Smooth muscle cell (in vitro differentiated cells): ENCODE data around the gene SH2D1B. TPM values are rescaled to one million over a fixed set of nuclear protein-coding genes. Genes with fewer than 3 reads are reported as not detected.

Source experiments
- DNase-seq: peaks from one replicate; lab custom pipeline; 2025; ENCODE audit not compliant: unreplicated experiment; lab: John Stamatoyannopoulos, UW
- H2AFZ ChIP-seq: fragments of 200-600 bp; sonication (generic); 2 replicates; pipeline ENCODE4 v1.6.0; 2016; ENCODE audit warnings: antibody characterized with exemption, low read depth, mild to moderate bottlenecking
- H3F3A ChIP-seq: fragments of 200-600 bp; sonication (generic); 2 replicates; pipeline ENCODE4 v1.6.0; 2017; ENCODE audit warnings: antibody characterized with exemption, low read depth
- H3K27ac ChIP-seq: fragments of 200-600 bp; sonication (generic); 2 replicates; pipeline ENCODE4 v1.5.1; 2016; ENCODE audit warnings: low read depth, mild to moderate bottlenecking
- H3K27me3 ChIP-seq: fragments of 200-600 bp; sonication (generic); 2 replicates; pipeline ENCODE4 v1.6.1; 2016; ENCODE audit warnings: low read depth, mild to moderate bottlenecking
- H3K36me3 ChIP-seq: fragments of 200-600 bp; sonication (generic); 2 replicates; pipeline ENCODE4 v1.5.1; 2016; ENCODE audit warnings: low read depth
- H3K4me1 ChIP-seq: fragments of 200-600 bp; sonication (generic); 2 replicates; pipeline ENCODE4 v1.5.1; 2016; ENCODE audit warnings: low read depth
- H3K4me2 ChIP-seq: fragments of 200-600 bp; sonication (generic); 2 replicates; pipeline ENCODE4 v1.6.0; 2016; ENCODE audit warnings: mild to moderate bottlenecking
- H3K4me3 ChIP-seq: fragments of 200-600 bp; sonication (generic); 2 replicates; pipeline ENCODE4 v1.5.1; 2016; ENCODE audit warnings: mild to moderate bottlenecking
- H3K79me2 ChIP-seq: fragments of 200-600 bp; sonication (generic); 2 replicates; pipeline ENCODE4 v1.6.0; 2016; ENCODE audit warnings: low read depth, mild to moderate bottlenecking
- H3K9ac ChIP-seq: fragments of 200-600 bp; sonication (generic); 2 replicates; pipeline ENCODE4 v1.6.0; 2016; ENCODE audit warnings: low read depth
- H3K9me3 ChIP-seq: fragments of 200-600 bp; sonication (generic); replicated peaks from 2 replicates; pipeline ENCODE4 v1.5.1; 2016; ENCODE audit warnings: low read depth
- H4K20me1 ChIP-seq: fragments of 200-600 bp; sonication (generic); 2 replicates; pipeline ENCODE4 v1.6.0; 2016; ENCODE audit warnings: low read depth
- WGBS: methylation state at CpG from one replicate; pipeline ENCODE4 v1.1.7; 2016; ENCODE audit warnings: low lambda C conversion rate; 5-methylcytosine and 5-hydroxymethylcytosine counted together
- polyA plus RNA-seq: library from polyadenylated mRNA; unstranded; fragments of >200 nt; fragmentation: Nextera tagmentation; extraction: Ambion mirVana; gene quantifications from 2 replicates; pipeline ENCODE4 v1.2.1, GENCODE V29; 2016
- total RNA-seq: library from RNA; depleted of rRNA; stranded (reverse); fragments of >200 nt; gene quantifications from 2 replicates; pipeline ENCODE4 v1.2.3, GENCODE V29; 2014
- TF ChIP-seq, protein P1 (sequence below): fragments of 200-600 bp; sonication (generic); IDR thresholded peaks from 2 replicates; pipeline ENCODE4 v1.5.1; 2017; ENCODE audit warnings: borderline replicate concordance, mild to moderate bottlenecking, antibody characterized with exemption; ENCODE audit not compliant: insufficient read depth, poor library complexity, severe bottlenecking

Gene SH2D1B
- total and polyA plus RNA-seq, 2 experiments from 2014 or later = not detected

DNA sequence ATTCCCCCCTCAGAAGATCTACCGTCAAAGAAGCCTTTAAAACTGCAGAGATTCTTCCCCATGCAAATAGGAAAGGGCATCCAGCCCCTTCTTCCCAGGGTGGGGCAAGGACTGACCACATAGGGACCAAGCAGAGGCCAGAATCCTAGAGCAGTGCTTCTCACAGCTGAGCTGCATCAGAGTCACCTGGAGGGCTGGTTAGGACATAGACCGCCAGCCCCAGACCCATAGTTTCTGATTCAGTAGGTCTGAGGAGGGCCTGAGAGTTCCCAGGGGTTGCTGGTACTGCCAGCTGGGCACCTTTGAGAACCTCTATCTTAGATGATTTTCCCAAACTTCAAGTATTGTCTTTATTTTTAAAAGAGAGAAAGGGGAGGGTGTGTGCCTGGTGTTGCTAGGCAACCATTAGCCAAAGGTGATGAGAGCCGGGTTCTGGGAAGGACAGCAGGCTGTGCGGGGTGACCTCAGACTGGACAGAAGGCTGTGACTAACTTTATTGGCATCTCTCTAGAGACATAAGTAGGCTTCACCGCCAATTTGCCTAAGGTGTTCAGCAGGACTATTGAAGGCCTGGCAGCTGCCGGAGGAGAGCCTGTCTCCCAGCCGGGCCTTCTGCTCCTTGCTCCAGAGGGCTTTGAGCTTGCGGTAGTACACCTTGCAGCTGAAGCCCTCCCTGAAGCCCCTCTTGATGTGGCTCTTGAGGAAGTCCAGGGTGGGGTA is 38.2 kb downstream of the SH2D1B start:
- no peaks in the 10 kb centered on the region for H3K27me3 ChIP-seq
- no peaks in the 10 kb centered on the region for H3K79me2 ChIP-seq
- no peaks in the 10 kb centered on the region for H3F3A ChIP-seq
- H4K20me1 ChIP-seq = no peaks in the 10 kb centered on the region
- no peak overlapping the region for H3K4me3 ChIP-seq
- DNase-seq = no peak
- no peaks in the 10 kb centered on the region for H3K4me1 ChIP-seq
- H3K36me3 ChIP-seq = no peaks in the 10 kb centered on the region
- no peak overlapping the region for H2AFZ ChIP-seq
- WGBS = 68% methylated on average over 8 of the region's 8 CpGs
- TF ChIP-seq, protein P1, sequence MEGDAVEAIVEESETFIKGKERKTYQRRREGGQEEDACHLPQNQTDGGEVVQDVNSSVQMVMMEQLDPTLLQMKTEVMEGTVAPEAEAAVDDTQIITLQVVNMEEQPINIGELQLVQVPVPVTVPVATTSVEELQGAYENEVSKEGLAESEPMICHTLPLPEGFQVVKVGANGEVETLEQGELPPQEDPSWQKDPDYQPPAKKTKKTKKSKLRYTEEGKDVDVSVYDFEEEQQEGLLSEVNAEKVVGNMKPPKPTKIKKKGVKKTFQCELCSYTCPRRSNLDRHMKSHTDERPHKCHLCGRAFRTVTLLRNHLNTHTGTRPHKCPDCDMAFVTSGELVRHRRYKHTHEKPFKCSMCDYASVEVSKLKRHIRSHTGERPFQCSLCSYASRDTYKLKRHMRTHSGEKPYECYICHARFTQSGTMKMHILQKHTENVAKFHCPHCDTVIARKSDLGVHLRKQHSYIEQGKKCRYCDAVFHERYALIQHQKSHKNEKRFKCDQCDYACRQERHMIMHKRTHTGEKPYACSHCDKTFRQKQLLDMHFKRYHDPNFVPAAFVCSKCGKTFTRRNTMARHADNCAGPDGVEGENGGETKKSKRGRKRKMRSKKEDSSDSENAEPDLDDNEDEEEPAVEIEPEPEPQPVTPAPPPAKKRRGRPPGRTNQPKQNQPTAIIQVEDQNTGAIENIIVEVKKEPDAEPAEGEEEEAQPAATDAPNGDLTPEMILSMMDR = no peak
- peak overlapping the region; percentile 55 for H3K27ac ChIP-seq
- H3K4me2 ChIP-seq = no peak overlapping the region
- no peaks in the 10 kb centered on the region for H3K9me3 ChIP-seq
- peak overlapping the region; percentile 34 for H3K9ac ChIP-seq

DNA sequence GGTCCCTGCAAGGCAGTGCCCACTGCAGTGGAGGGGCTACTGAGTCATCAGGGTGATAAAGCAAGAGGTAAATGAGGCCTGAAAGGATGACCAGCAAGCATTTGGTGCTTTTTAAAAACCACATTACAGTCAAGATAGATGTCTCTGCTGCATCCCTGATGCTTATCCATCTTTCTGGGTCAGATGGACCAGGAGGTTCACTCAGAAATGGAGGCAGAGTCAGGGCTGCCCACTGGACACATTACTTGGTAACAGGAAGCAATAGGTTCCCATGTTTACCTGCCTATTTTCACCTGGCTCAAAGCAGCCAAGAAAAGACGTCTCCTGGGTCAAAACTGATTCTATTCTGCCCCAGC is 38.9 kb downstream of the SH2D1B start:
- Histone ChIP-seq H3K36me3 (no peaks in the 10 kb centered on the region), H2AFZ (no peak overlapping the region), H4K20me1 (no peaks in the 10 kb centered on the region), H3K9me3 (no peaks in the 10 kb centered on the region), H3F3A (no peaks in the 10 kb centered on the region), H3K27ac (peak overlapping the region; percentile 55), H3K9ac (peak overlapping the region; percentile 34), H3K27me3 (no peaks in the 10 kb centered on the region), H3K4me3 (no peak overlapping the region), H3K79me2 (no peaks in the 10 kb centered on the region), H3K4me1 (no peaks in the 10 kb centered on the region), H3K4me2 (no peak overlapping the region)
- no peak for DNase-seq
- WGBS = 96% methylated on average over 1 of the region's 1 CpG
- TF ChIP-seq, protein P1 = no peak

DNA sequence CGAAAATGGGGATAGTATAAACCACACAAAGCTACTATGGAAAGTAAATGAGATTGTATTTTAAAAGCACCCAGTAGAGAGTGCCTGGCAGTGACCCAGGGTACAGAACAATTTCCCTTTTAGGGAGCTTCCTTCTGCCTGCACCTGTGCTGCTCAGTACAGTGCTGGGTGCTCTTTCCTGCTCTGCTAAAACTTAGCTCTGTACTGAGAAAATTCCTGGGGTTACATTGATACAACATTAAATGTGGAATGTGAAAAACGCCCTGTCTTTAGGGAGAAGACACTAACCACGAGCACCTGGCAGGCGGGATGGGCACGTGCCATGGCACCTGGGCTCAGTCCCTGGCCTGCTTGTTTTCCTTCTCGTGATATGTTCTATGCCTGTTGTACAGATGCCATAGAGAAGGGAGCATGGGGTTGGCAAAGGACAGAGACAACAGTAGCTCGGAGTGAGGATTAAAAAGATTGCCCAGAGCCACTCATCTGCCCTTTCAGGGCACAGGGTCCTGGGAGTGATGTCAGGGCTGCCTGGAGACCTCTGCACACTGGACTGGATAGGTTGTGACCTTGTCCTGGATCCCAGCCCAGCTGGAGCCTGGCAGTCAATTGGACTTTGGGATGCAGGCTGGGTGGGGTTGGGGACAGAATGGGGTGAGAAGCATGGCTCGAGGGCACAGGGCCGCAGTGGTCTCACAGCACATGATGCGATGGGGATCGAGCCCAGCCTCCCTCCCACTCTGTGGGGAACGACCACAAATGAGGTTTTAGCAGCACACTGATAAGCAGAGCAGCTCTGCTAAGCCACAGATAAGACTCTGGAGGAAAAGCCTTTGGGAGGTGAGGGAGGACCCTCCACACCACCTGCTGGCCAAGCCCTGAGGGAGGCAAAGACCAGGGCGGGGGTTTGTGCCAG is 39.5 kb downstream of the SH2D1B start:
- 70% methylated on average over 13 of the region's 13 CpGs for WGBS
- no peak overlapping the region for H3K4me2 ChIP-seq
- no peaks in the 10 kb centered on the region for H3K36me3 ChIP-seq
- DNase-seq = no peak
- H3K79me2 ChIP-seq = no peaks in the 10 kb centered on the region
- no peak overlapping the region for H2AFZ ChIP-seq
- H3K27ac ChIP-seq = peak overlapping the region; percentile 81
- H3K9ac ChIP-seq = no peak overlapping the region
- H3K4me3 ChIP-seq = no peak overlapping the region
- H3K9me3 ChIP-seq = no peaks in the 10 kb centered on the region
- no peaks in the 10 kb centered on the region for H3F3A ChIP-seq
- no peaks in the 10 kb centered on the region for H4K20me1 ChIP-seq
- TF ChIP-seq, protein P1 = no peak
- H3K4me1 ChIP-seq = no peaks in the 10 kb centered on the region
- no peaks in the 10 kb centered on the region for H3K27me3 ChIP-seq
